ENCODE measurements around the gene SMIM1.

- TF ChIP-seq CTCF (conservative IDR thresholded peaks at IDR 0.05; ENCODE audit: low read length) = no peak
- no peak for TF ChIP-seq EZH2phosphoT487 (IDR thresholded peaks at IDR 0.05; ENCODE audit: borderline replicate concordance, low read depth, low read length)
Measured at GRCh38 chr1:3740752-3741151, 31.8 kb upstream of the SMIM1 start.

All from OCI-LY7 (cell line).